ENCODE measurements around the gene ERICH2.
"Not testable (repeated sequence)": the region's sequence is repeated elsewhere in the genome, so short reads cannot be mapped to it uniquely, and the experiment has no call there.

The ERICH2 gene

GRCh38 chr2:170770008-170770605, at the start of gene ERICH2:
TSS of gene ERICH2 (plus strand) at chr2:170770378. CDS start at chr2:170770682, 304 bp downstream.
- DNase-seq, result peak; percentile 16

GRCh38 chr2:170721678-170722077, 48.5 kb upstream of the ERICH2 start:
- DNase-seq, result no peak

- DNase-seq, result no peak
These were observed 47.9 kb upstream of the ERICH2 start for GRCh38 chr2:170722301-170722700.

GRCh38 chr2:170723446-170723958, 46.7 kb upstream of the ERICH2 start:
- DNase-seq, result no peak

- no peak for DNase-seq
These were observed 36.2 kb upstream of the ERICH2 start for GRCh38 chr2:170733798-170734600.

GRCh38 chr2:170734601-170735000, 35.6 kb upstream of the ERICH2 start:
- not testable (repeated sequence) for DNase-seq

GRCh38 chr2:170736628-170737027, 33.5 kb upstream of the ERICH2 start:
- DNase-seq, result no peak

GRCh38 chr2:170737406-170737805, 32.8 kb upstream of the ERICH2 start:
- no peak for DNase-seq

- DNase-seq, result no peak
These were observed 32.4 kb upstream of the ERICH2 start for GRCh38 chr2:170737821-170738220.

- no peak for DNase-seq
These were observed 31.1 kb upstream of the ERICH2 start for GRCh38 chr2:170739048-170739447.

- no peak for DNase-seq
These were observed 30.6 kb upstream of the ERICH2 start for GRCh38 chr2:170739507-170740046.

GRCh38 chr2:170740660-170741059, 29.5 kb upstream of the ERICH2 start:
- no peak for DNase-seq

GRCh38 chr2:170742000-170742399, 28.2 kb upstream of the ERICH2 start:
- DNase-seq, result no peak

GRCh38 chr2:170742896-170743529, 27.2 kb upstream of the ERICH2 start:
- DNase-seq, result no peak

GRCh38 chr2:170743530-170744239, 26.5 kb upstream of the ERICH2 start:
- DNase-seq, result no peak

GRCh38 chr2:170744248-170745002, 25.8 kb upstream of the ERICH2 start:
- no peak for DNase-seq

- DNase-seq, result no peak
These were observed 24.9 kb upstream of the ERICH2 start for GRCh38 chr2:170745305-170745704.

- DNase-seq, result no peak
These were observed 22.3 kb upstream of the ERICH2 start for GRCh38 chr2:170747921-170748320.

GRCh38 chr2:170751555-170751954, 18.6 kb upstream of the ERICH2 start:
- DNase-seq, result not testable (repeated sequence)

GRCh38 chr2:170761572-170761971, 8.6 kb upstream of the ERICH2 start:
- DNase-seq, result no peak

GRCh38 chr2:170762760-170763159, 7.4 kb upstream of the ERICH2 start:
- DNase-seq, result no peak

- no peak for DNase-seq
These were observed 6.9 kb upstream of the ERICH2 start for GRCh38 chr2:170763232-170763631.

All from NCI-H1092 (cell line).